Measurements from ENCODE around the gene UBLCP1.

The UBLCP1 gene

GRCh38 chr5:159262859-159263568 lies at the start of gene UBLCP1:
Gene UBLCP1 (plus strand): TSS chr5:159263290. CDS start chr5:159268916, 5,626 bp downstream.
- peak; percentile 89 for DNase-seq (ENCODE audit: low spot score)
- in situ Hi-C loops (cut with MboI; ENCODE audit: low pct_unique_long_range_greater_than_20kb, low sequenced_read_pairs, unreplicated experiment), result no loop called here
- no peak for TF ChIP-seq CTCF (IDR thresholded peaks at IDR 0.05; ENCODE audit: extremely low read depth, insufficient read depth, missing control alignments)

- in situ Hi-C loops (cut with MboI; ENCODE audit: low pct_unique_long_range_greater_than_20kb, low sequenced_read_pairs, unreplicated experiment), result no loop called here
- no peak for DNase-seq (ENCODE audit: low spot score)
- no peak for TF ChIP-seq CTCF (IDR thresholded peaks at IDR 0.05; ENCODE audit: extremely low read depth, insufficient read depth, missing control alignments)
Observed at GRCh38 chr5:159214486-159215271, 48.4 kb upstream of the UBLCP1 start.

GRCh38 chr5:159215886-159216285 lies 47.2 kb upstream of the UBLCP1 start:
- no peak for TF ChIP-seq CTCF (IDR thresholded peaks at IDR 0.05; ENCODE audit: extremely low read depth, insufficient read depth, missing control alignments)
- no peak for DNase-seq (ENCODE audit: low spot score)
- in situ Hi-C loops (cut with MboI; ENCODE audit: low pct_unique_long_range_greater_than_20kb, low sequenced_read_pairs, unreplicated experiment), result no loop called here

- no peak for TF ChIP-seq CTCF (IDR thresholded peaks at IDR 0.05; ENCODE audit: extremely low read depth, insufficient read depth, missing control alignments)
- no peak for DNase-seq (ENCODE audit: low spot score)
- in situ Hi-C loops (cut with MboI; ENCODE audit: low pct_unique_long_range_greater_than_20kb, low sequenced_read_pairs, unreplicated experiment), result no loop called here
Observed at GRCh38 chr5:159216454-159216853, 46.6 kb upstream of the UBLCP1 start.

- no peak for DNase-seq (ENCODE audit: low spot score)
- in situ Hi-C loops (cut with MboI; ENCODE audit: low pct_unique_long_range_greater_than_20kb, low sequenced_read_pairs, unreplicated experiment), result no loop called here
- TF ChIP-seq CTCF (IDR thresholded peaks at IDR 0.05; ENCODE audit: extremely low read depth, insufficient read depth, missing control alignments), result no peak
Observed at GRCh38 chr5:159217236-159217635, 45.9 kb upstream of the UBLCP1 start.

- TF ChIP-seq CTCF (IDR thresholded peaks at IDR 0.05; ENCODE audit: extremely low read depth, insufficient read depth, missing control alignments), result no peak
- no peak for DNase-seq (ENCODE audit: low spot score)
- in situ Hi-C loops (cut with MboI; ENCODE audit: low pct_unique_long_range_greater_than_20kb, low sequenced_read_pairs, unreplicated experiment), result no loop called here
Observed at GRCh38 chr5:159218595-159219023, 44.5 kb upstream of the UBLCP1 start.
